Epithelial cell of esophagus (primary cell): ENCODE measurements around the gene CDH19.

Source experiments
- DNase-seq: peaks from one replicate; pipeline ENCODE4 v3.0.0; 2010; ENCODE audit warnings: low read depth
- H3K4me3 ChIP-seq: 2 replicates; pipeline ENCODE4 v1.5.1; 2011; ENCODE audit warnings: mild to moderate bottlenecking, low read length, control low read depth
- CTCF ChIP-seq: IDR thresholded peaks from 2 replicates; pipeline ENCODE4 v1.5.1; 2011; ENCODE audit warnings: low read depth, mild to moderate bottlenecking, low read length, control low read depth, inconsistent platforms; ENCODE audit not compliant: insufficient read depth; ENCODE audit errors: missing control alignments

CDH19 gene

GRCh38 chr18:66575263-66575662 lies 28.6 kb downstream of the CDH19 start:
- H3K4me3 ChIP-seq, result no peak overlapping the region
- no peak for DNase-seq
- no peak for TF ChIP-seq CTCF

DNA sequence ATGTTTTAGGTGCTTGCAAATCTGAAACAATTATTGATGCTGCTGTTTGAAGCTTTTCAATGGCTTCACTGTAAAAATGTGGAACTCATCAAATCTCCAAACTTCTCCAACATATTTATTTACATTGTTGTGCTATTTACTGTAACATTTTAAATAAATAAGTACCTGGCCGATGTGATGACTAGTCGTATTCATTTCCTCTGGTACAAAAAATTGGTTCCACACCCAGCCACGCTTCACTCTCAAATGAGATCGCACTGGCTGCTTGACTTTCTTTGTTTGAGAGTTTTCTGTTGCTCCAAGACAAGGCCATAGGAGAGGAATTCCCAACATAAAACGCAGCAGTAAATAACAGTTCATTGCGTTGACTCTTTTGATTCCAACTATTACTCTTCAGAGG lies 32.0 kb downstream of the CDH19 start:
- no peak for DNase-seq
- H3K4me3 ChIP-seq, result no peak overlapping the region
- no peak for TF ChIP-seq CTCF

DNA sequence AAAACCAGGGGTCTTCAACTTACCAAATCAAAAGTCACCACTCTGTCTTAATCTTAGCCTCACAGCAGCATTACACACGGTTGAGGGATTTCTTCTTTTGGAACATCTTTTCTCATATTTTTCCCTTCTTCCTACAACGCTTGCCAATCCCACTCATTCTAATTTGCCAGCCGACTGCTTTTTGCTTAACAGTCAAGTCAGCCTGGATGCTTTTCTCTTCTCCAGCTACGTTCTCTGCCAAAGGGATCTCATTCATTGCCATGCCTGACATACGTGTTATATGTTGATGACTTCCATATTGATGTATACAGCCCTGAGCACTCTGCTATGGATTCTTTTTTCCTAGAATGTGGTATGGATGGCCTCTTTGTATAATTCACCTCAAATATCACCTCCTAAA lies 37.3 kb downstream of the CDH19 start:
- no peak overlapping the region for H3K4me3 ChIP-seq
- no peak for DNase-seq
- TF ChIP-seq CTCF, result no peak

GRCh38 chr18:66564236-66564635 lies 39.7 kb downstream of the CDH19 start:
- DNase-seq, result no peak
- TF ChIP-seq CTCF, result no peak
- H3K4me3 ChIP-seq, result no peak overlapping the region

- no peak for DNase-seq
- no peak overlapping the region for H3K4me3 ChIP-seq
- no peak for TF ChIP-seq CTCF
Observed at GRCh38 chr18:66562279-66562678, 41.6 kb downstream of the CDH19 start.

DNA sequence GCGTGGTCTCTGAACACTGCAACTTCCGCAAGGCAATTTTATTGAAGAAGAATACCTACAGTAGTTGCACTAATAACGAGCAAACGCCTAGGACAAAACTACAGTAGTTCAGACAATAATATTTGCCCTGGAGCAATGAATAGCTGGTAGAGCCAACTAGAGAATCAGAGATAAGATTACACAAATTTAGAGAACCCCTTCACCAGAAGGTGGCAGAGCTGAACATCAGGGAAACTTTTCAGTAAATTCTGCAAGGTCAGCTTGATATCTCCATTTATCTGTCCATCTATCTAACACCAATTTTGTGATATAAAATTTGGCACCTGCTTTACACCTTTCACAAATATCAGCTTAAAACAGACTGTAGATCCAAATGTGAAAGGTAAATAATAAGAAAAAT lies 43.8 kb downstream of the CDH19 start:
- TF ChIP-seq CTCF, result peak; percentile 69
- H3K4me3 ChIP-seq, result no peak overlapping the region
- peak; percentile 63 for DNase-seq

- peak; percentile 56 for DNase-seq
- H3K4me3 ChIP-seq, result no peak overlapping the region
- no peak for TF ChIP-seq CTCF
Observed at GRCh38 chr18:66558773-66559172, 45.1 kb downstream of the CDH19 start.
